WTC11 (cell line): ENCODE measurements around the gene SNX5. TPM values are rescaled to one million over a fixed set of nuclear protein-coding genes. Genes with fewer than 3 reads are reported as not detected.

Experiments used
- AR ChIP-seq: fragments of 250-450 bp; sonication (Bioruptor Pico); IDR thresholded peaks from 2 replicates; pipeline ENCODE4 v1.9.0; 2021; ENCODE audit warnings: mild to moderate bottlenecking
- ATF3 ChIP-seq: sonication (generic); formaldehyde crosslinking; conservative IDR thresholded peaks from 2 replicates; pipeline ENCODE4 v1.8.1; 2022; ENCODE audit warnings: mild to moderate bottlenecking, missing genetic modification reagents
- ATF6 ChIP-seq: sonication (generic); formaldehyde crosslinking; IDR thresholded peaks from 2 replicates; pipeline ENCODE4 v1.8.1; 2023; ENCODE audit warnings: mild to moderate bottlenecking, missing genetic modification reagents
- CREB1 ChIP-seq: sonication (generic); formaldehyde crosslinking; IDR thresholded peaks from 2 replicates; pipeline ENCODE4 v1.8.0; 2023; ENCODE audit warnings: mild to moderate bottlenecking, missing genetic modification reagents
- ELF4 ChIP-seq: sonication (generic); formaldehyde crosslinking; IDR thresholded peaks from 2 replicates; pipeline ENCODE4 v1.8.1; 2022; ENCODE audit warnings: low read depth, mild to moderate bottlenecking, moderate library complexity, missing genetic modification reagents
- ESRRA ChIP-seq: sonication (generic); formaldehyde crosslinking; IDR thresholded peaks from 2 replicates; pipeline ENCODE4 v1.8.1; 2022; ENCODE audit warnings: mild to moderate bottlenecking, missing genetic modification reagents, borderline replicate concordance
- FOXJ3 ChIP-seq: sonication (generic); formaldehyde crosslinking; IDR thresholded peaks from 2 replicates; pipeline ENCODE4 v1.9.0; 2021; ENCODE audit warnings: missing genetic modification reagents, mild to moderate bottlenecking, borderline replicate concordance
- FOXK1 ChIP-seq: sonication (generic); formaldehyde crosslinking; IDR thresholded peaks from 2 replicates; pipeline ENCODE4 v1.8.0; 2022; ENCODE audit warnings: mild to moderate bottlenecking, moderate library complexity, missing genetic modification reagents
- NFATC4 ChIP-seq: fragments of 250-450 bp; sonication (Bioruptor Pico); IDR thresholded peaks from 2 replicates; pipeline ENCODE4 v1.9.0; 2021; ENCODE audit warnings: mild to moderate bottlenecking
- NR3C1 ChIP-seq: sonication (generic); formaldehyde crosslinking; conservative IDR thresholded peaks from 2 replicates; pipeline ENCODE4 v1.8.1; 2023; ENCODE audit warnings: low read depth, mild to moderate bottlenecking, missing genetic modification reagents
- SOX15 ChIP-seq: fragments of 250-450 bp; sonication (Bioruptor Pico); IDR thresholded peaks from 2 replicates; pipeline ENCODE4 v1.9.0; 2021; ENCODE audit warnings: mild to moderate bottlenecking
- SP1 ChIP-seq: sonication (generic); formaldehyde crosslinking; conservative IDR thresholded peaks from 2 replicates; pipeline ENCODE4 v1.8.1; 2022; ENCODE audit warnings: missing genetic modification reagents
- TCF7 ChIP-seq: sonication (generic); formaldehyde crosslinking; IDR thresholded peaks from 2 replicates; pipeline ENCODE4 v1.8.0; 2022; ENCODE audit warnings: mild to moderate bottlenecking, low read depth, missing genetic modification reagents, moderate library complexity
- TEAD4 ChIP-seq: sonication (generic); formaldehyde crosslinking; IDR thresholded peaks from 2 replicates; pipeline ENCODE4 v1.8.0; 2022; ENCODE audit warnings: mild to moderate bottlenecking, missing genetic modification reagents
- USF1 ChIP-seq: sonication (generic); formaldehyde crosslinking; IDR thresholded peaks from 2 replicates; pipeline ENCODE4 v1.8.0; 2022; ENCODE audit warnings: mild to moderate bottlenecking, missing genetic modification reagents
- ZBTB21 ChIP-seq: sonication (generic); formaldehyde crosslinking; IDR thresholded peaks from 2 replicates; pipeline ENCODE4 v1.8.1; 2023; ENCODE audit warnings: mild to moderate bottlenecking, missing genetic modification reagents, borderline replicate concordance
- ZNF219 ChIP-seq: sonication (generic); formaldehyde crosslinking; IDR thresholded peaks from 2 replicates; pipeline ENCODE4 v1.8.0; 2023; ENCODE audit warnings: missing genetic modification reagents, mild to moderate bottlenecking, borderline replicate concordance
- ZNF671 ChIP-seq: fragments of 250-450 bp; sonication (Bioruptor Pico); IDR thresholded peaks from 2 replicates; pipeline ENCODE4 v1.8.0; 2021; ENCODE audit warnings: mild to moderate bottlenecking
- total RNA-seq: library from RNA; stranded (reverse); gene quantifications from 3 replicates; pipeline ENCODE4 v1.2.3, GENCODE V29; 2021
- TF ChIP-seq, protein P1 (sequence below): sonication (generic); formaldehyde crosslinking; IDR thresholded peaks from 2 replicates; pipeline ENCODE4 v1.8.1; 2023; ENCODE audit warnings: mild to moderate bottlenecking, missing genetic modification reagents, moderate library complexity
- TF ChIP-seq, protein P2 (sequence below): sonication (generic); formaldehyde crosslinking; conservative IDR thresholded peaks from 2 replicates; pipeline ENCODE4 v1.8.1; 2023; ENCODE audit warnings: mild to moderate bottlenecking, low read depth, missing genetic modification reagents, moderate library complexity
- TF ChIP-seq, protein P3 (sequence below): sonication (generic); formaldehyde crosslinking; IDR thresholded peaks from 2 replicates; pipeline ENCODE4 v1.8.0; 2022; ENCODE audit warnings: mild to moderate bottlenecking, missing genetic modification reagents
- TF ChIP-seq, protein P4 (sequence below): sonication (generic); formaldehyde crosslinking; IDR thresholded peaks from 2 replicates; pipeline ENCODE4 v1.8.1; 2023; ENCODE audit warnings: mild to moderate bottlenecking, moderate library complexity, missing genetic modification reagents
- TF ChIP-seq, protein P5 (sequence below): sonication (generic); formaldehyde crosslinking; IDR thresholded peaks from 2 replicates; pipeline ENCODE4 v1.8.1; 2022; ENCODE audit warnings: mild to moderate bottlenecking, missing genetic modification reagents, moderate library complexity, borderline replicate concordance

The SNX5 gene
- total RNA-seq, 1 experiment from 2014 or later, result 192 TPM

DNA sequence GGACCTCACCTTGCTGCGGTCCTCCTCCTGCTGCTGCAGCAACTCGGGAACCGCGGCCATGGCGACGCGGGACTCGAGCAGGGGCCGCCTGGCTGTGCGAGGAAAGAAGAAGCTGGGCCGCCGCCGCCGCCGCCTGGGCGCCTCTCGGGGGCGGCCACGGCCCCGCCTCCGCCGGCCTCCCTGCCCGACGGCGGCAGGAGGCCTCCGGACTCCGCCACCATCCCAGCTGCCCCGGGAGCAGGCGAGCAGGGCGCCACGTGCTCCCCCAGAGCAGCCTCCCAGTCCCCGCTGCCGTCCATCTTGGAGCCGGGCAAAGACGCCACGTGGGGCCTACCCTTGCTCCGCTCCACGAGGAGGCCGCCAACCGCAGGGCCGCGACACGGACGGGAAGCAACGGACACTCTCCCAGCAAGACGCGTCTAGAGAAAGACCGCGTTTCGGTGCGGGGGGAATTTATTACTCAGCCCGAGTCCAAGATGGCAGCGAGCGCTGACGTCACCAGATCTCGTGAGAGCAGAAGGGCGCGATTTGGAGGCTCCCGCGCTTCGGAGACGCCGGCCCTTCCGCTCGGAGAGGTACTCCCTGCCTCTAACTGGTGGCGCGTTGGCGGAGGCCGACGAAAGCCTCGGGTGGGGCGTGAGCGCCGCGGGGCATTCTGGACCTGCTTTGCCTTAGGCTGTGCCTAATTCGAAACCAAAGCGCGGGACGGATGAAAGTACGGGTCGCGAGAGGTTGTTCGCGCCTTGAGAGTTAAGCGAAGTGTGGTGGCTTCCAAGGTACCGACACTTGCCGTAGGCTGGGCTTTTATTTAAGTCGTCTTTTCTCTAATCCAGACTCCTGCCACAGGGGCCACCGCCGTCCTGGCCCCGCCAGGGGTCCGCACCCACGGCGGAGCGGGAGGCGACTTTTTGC, at the start of gene SNX5, which contains the start of gene MGME1 (continued):
- TF ChIP-seq ZNF219 (CRISPR knock-in tag) (no peak), ESRRA (CRISPR knock-in tag) (peak; percentile 78; the same call in 1 of the 2 replicates), TEAD4 (no peak), ELF4 (peak; percentile 45; the same call in 1 of the 2 replicates), AR (peak; percentile 63; the same call in 1 of the 2 replicates), NFATC4 (CRISPR knock-in tag) (peak; percentile 55; the same call in 1 of the 2 replicates), SOX15 (CRISPR knock-in tag) (no peak), FOXJ3 (CRISPR knock-in tag) (no peak), ZBTB21 (peak; percentile 91; the same call in 1 of the 2 replicates), CREB1 (CRISPR knock-in tag) (0 out of 2 replicates have a peak, but pooled peaks have one; percentile 51), ATF3 (CRISPR knock-in tag) (no peak), ATF6 (no peak), FOXK1 (CRISPR knock-in tag) (no peak), ZNF671 (CRISPR knock-in tag) (peak; percentile 83), TCF7 (CRISPR knock-in tag) (no peak; the same call in 1 of the 2 replicates), SP1 (CRISPR knock-in tag) (peak; percentile 57), USF1 (peak; percentile 89), NR3C1 (0 out of 2 replicates have a peak, but pooled peaks have one; percentile 47)
- TF ChIP-seq, protein P1, sequence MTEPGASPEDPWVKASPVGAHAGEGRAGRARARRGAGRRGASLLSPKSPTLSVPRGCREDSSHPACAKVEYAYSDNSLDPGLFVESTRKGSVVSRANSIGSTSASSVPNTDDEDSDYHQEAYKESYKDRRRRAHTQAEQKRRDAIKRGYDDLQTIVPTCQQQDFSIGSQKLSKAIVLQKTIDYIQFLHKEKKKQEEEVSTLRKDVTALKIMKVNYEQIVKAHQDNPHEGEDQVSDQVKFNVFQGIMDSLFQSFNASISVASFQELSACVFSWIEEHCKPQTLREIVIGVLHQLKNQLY (CRISPR knock-in tag), result no peak
- TF ChIP-seq, protein P2, sequence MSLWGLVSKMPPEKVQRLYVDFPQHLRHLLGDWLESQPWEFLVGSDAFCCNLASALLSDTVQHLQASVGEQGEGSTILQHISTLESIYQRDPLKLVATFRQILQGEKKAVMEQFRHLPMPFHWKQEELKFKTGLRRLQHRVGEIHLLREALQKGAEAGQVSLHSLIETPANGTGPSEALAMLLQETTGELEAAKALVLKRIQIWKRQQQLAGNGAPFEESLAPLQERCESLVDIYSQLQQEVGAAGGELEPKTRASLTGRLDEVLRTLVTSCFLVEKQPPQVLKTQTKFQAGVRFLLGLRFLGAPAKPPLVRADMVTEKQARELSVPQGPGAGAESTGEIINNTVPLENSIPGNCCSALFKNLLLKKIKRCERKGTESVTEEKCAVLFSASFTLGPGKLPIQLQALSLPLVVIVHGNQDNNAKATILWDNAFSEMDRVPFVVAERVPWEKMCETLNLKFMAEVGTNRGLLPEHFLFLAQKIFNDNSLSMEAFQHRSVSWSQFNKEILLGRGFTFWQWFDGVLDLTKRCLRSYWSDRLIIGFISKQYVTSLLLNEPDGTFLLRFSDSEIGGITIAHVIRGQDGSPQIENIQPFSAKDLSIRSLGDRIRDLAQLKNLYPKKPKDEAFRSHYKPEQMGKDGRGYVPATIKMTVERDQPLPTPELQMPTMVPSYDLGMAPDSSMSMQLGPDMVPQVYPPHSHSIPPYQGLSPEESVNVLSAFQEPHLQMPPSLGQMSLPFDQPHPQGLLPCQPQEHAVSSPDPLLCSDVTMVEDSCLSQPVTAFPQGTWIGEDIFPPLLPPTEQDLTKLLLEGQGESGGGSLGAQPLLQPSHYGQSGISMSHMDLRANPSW (CRISPR knock-in tag), result no peak
- TF ChIP-seq, protein P3, sequence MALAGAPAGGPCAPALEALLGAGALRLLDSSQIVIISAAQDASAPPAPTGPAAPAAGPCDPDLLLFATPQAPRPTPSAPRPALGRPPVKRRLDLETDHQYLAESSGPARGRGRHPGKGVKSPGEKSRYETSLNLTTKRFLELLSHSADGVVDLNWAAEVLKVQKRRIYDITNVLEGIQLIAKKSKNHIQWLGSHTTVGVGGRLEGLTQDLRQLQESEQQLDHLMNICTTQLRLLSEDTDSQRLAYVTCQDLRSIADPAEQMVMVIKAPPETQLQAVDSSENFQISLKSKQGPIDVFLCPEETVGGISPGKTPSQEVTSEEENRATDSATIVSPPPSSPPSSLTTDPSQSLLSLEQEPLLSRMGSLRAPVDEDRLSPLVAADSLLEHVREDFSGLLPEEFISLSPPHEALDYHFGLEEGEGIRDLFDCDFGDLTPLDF, result no peak
- TF ChIP-seq, protein P4, sequence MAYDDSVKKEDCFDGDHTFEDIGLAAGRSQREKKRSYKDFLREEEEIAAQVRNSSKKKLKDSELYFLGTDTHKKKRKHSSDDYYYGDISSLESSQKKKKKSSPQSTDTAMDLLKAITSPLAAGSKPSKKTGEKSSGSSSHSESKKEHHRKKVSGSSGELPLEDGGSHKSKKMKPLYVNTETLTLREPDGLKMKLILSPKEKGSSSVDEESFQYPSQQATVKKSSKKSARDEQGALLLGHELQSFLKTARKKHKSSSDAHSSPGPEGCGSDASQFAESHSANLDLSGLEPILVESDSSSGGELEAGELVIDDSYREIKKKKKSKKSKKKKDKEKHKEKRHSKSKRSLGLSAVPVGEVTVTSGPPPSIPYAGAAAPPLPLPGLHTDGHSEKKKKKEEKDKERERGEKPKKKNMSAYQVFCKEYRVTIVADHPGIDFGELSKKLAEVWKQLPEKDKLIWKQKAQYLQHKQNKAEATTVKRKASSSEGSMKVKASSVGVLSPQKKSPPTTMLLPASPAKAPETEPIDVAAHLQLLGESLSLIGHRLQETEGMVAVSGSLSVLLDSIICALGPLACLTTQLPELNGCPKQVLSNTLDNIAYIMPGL (CRISPR knock-in tag), result peak; percentile 31; the same call in 1 of the 2 replicates
- TF ChIP-seq, protein P5, sequence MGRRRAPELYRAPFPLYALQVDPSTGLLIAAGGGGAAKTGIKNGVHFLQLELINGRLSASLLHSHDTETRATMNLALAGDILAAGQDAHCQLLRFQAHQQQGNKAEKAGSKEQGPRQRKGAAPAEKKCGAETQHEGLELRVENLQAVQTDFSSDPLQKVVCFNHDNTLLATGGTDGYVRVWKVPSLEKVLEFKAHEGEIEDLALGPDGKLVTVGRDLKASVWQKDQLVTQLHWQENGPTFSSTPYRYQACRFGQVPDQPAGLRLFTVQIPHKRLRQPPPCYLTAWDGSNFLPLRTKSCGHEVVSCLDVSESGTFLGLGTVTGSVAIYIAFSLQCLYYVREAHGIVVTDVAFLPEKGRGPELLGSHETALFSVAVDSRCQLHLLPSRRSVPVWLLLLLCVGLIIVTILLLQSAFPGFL (CRISPR knock-in tag), result 0 out of 2 replicates have a peak, but pooled peaks have one; percentile 82
